Endothelial cell of umbilical vein (primary cell): ENCODE data around the gene PLXDC1. TPM values are rescaled to one million over a fixed set of nuclear protein-coding genes. Genes with fewer than 3 reads are reported as not detected.

ENCODE experiments used
- BruUV-seq: library from RNA; stranded (reverse); fragments of 400-500 nt; replicated peaks from 2 replicates; lab custom pipeline; 2021; lab: Mats Ljungman, UMichigan
- CTCF ChIA-PET: fragments of 300-600, 350-600 bp; sonication (Branson Sonifier 250); formaldehyde crosslinking; loops from one replicate; lab custom pipeline; 2021; ENCODE audit warnings: antibody characterized with exemption, inconsistent platforms; lab: Charles Lee
- POLR2A ChIA-PET: fragments of 300-600, 350-600 bp; sonication (Branson Sonifier 250); formaldehyde crosslinking; loops from one replicate; lab custom pipeline; 2021; ENCODE audit warnings: antibody characterized with exemption, inconsistent platforms; lab: Charles Lee
- DNase-seq: peaks from one replicate; pipeline ENCODE4 v3.0.0-alpha.2; 2011; ENCODE audit warnings: low read depth, low spot score
- FAIRE-seq: peaks from 2 replicates; lab custom pipeline; 2011; peaks lifted over from hg19 to GRCh38; lab: Jason Lieb, UNC
- H2AFZ ChIP-seq: 2 replicates; pipeline ENCODE4 v1.6.0; 2012; ENCODE audit warnings: low read depth, low read length, control low read depth, inconsistent platforms
- H3K27ac ChIP-seq: 2 replicates; pipeline ENCODE4 v1.5.1; 2011; ENCODE audit warnings: low read depth, mild to moderate bottlenecking, control low read depth, low read length, moderate library complexity; ENCODE audit not compliant: insufficient read depth
- H3K27me3 ChIP-seq, 2 experiments: 2 replicates each; pipeline versions ENCODE4 v1.6.0 to v1.6.1; 2011; ENCODE audit warnings: low read length in 2 of 2, mixed read lengths in 1 of 2; ENCODE audit not compliant: control insufficient read depth in 2 of 2, insufficient read depth in 2 of 2
- H3K36me3 ChIP-seq, 2 experiments: 2 replicates in 1 of 2; 3 replicates in 1 of 2; pipeline ENCODE4 v1.5.1; 2011; ENCODE audit warnings: low read length in 2 of 2, mild to moderate bottlenecking in 1 of 2, moderate library complexity in 1 of 2; ENCODE audit not compliant: control insufficient read depth in 2 of 2, insufficient read depth in 2 of 2; ENCODE audit errors: extremely low read depth in 1 of 2
- H3K4me1 ChIP-seq: 3 replicates; pipeline ENCODE4 v1.5.1; 2011; ENCODE audit warnings: mild to moderate bottlenecking, low read length; ENCODE audit not compliant: control insufficient read depth, insufficient read depth; ENCODE audit errors: extremely low read depth
- H3K4me2 ChIP-seq: 2 replicates; pipeline ENCODE4 v1.6.1; 2011; ENCODE audit warnings: low read length, control low read depth, mixed read lengths; ENCODE audit not compliant: insufficient read depth
- H3K4me3 ChIP-seq, 3 experiments: fragments of 200-600 bp in 1 of 3; sonication (generic), shearing (Covaris generic) in 1 of 3; replicated peaks in 1 of 3; 2 replicates each; pipeline ENCODE4 v1.5.1; 2011 to 2016; ENCODE audit warnings: control low read depth in 3 of 3, low read length in 3 of 3, mild to moderate bottlenecking in 2 of 3, inconsistent platforms in 1 of 3, low read depth in 1 of 3, moderate library complexity in 1 of 3; ENCODE audit not compliant: insufficient read depth in 1 of 3
- H3K79me2 ChIP-seq: 2 replicates; pipeline ENCODE4 v1.6.0; 2012; ENCODE audit warnings: low read length, inconsistent platforms; ENCODE audit not compliant: control insufficient read depth, insufficient read depth
- H3K9ac ChIP-seq: replicated peaks from 2 replicates; pipeline ENCODE3; 2011; ENCODE audit warnings: low read length, control low read depth; ENCODE audit not compliant: insufficient read depth; ENCODE audit errors: extremely low read depth
- H3K9me1 ChIP-seq: replicated peaks from 3 replicates; pipeline ENCODE4 v1.6.0; 2011; ENCODE audit warnings: mild to moderate bottlenecking, low read length; ENCODE audit not compliant: control insufficient read depth, insufficient read depth; ENCODE audit errors: extremely low read depth
- H3K9me3 ChIP-seq: replicated peaks from 2 replicates; pipeline ENCODE4 v1.5.1; 2012; ENCODE audit warnings: low read length, inconsistent platforms; ENCODE audit not compliant: control insufficient read depth, insufficient read depth
- H4K20me1 ChIP-seq: replicated peaks from 2 replicates; pipeline ENCODE3; 2011; ENCODE audit warnings: mild to moderate bottlenecking, low read length; ENCODE audit not compliant: control insufficient read depth, insufficient read depth; ENCODE audit errors: extremely low read depth
- CTCF ChIP-seq, 2 donors: IDR thresholded peaks; 1 replicate in 1 of 2; 2 replicates in 1 of 2; pipeline ENCODE4 v1.5.1; 2011; ENCODE audit warnings: low read length in 2 of 2, mild to moderate bottlenecking in 2 of 2, moderate library complexity in 2 of 2, control low read depth in 1 of 2, inconsistent platforms in 1 of 2, low read depth in 1 of 2; ENCODE audit not compliant: insufficient read depth in 1 of 2; ENCODE audit errors: extremely low read depth in 1 of 2
- EZH2 ChIP-seq: IDR thresholded peaks from 2 replicates; pipeline ENCODE4 v1.6.1; 2012; ENCODE audit warnings: borderline replicate concordance, low read depth, mild to moderate bottlenecking, moderate library complexity, low read length, inconsistent platforms; ENCODE audit not compliant: severe bottlenecking
- FOS ChIP-seq: IDR thresholded peaks from 2 replicates; pipeline ENCODE4 v1.6.1; 2011; ENCODE audit warnings: mild to moderate bottlenecking, low read length, moderate library complexity, borderline replicate concordance; ENCODE audit not compliant: insufficient read depth
- GATA2 ChIP-seq: IDR thresholded peaks from 2 replicates; pipeline ENCODE4 v1.7.0; 2011; ENCODE audit warnings: low read depth, mild to moderate bottlenecking, moderate library complexity, mixed read lengths, low read length; ENCODE audit not compliant: insufficient read length, insufficient read depth
- JUN ChIP-seq: IDR thresholded peaks from 2 replicates; pipeline ENCODE4 v1.6.1; 2011; ENCODE audit warnings: borderline replicate concordance, low read depth; ENCODE audit not compliant: insufficient read length, insufficient read depth
- MAX ChIP-seq: IDR thresholded peaks from 2 replicates; pipeline ENCODE4 v1.6.1; 2011; ENCODE audit not compliant: insufficient read depth, insufficient read length
- MYC ChIP-seq: IDR thresholded peaks from one replicate; pipeline ENCODE4 v1.6.1; 2011; ENCODE audit warnings: mild to moderate bottlenecking, low read depth, low read length
- POLR2A ChIP-seq: IDR thresholded peaks from 2 replicates; pipeline ENCODE4 v1.6.1; 2012; ENCODE audit warnings: low read depth, mild to moderate bottlenecking, control low read depth, low read length
- POLR2AphosphoS5 ChIP-seq: IDR thresholded peaks from 2 replicates; pipeline ENCODE4 v1.6.1; 2012; ENCODE audit warnings: low read depth, mild to moderate bottlenecking, control low read depth, low read length, moderate library complexity; ENCODE audit not compliant: insufficient read depth
- dilution Hi-C: fragments of 300-500 bp; cut with MboI; formaldehyde crosslinking; loops from one replicate; pipeline ENCODE4 v1.15.0; 2019; ENCODE audit warnings: low sequenced_read_pairs; ENCODE audit not compliant: extremely low pct_ligation_motif_present
- intact Hi-C: fragments of 100-400 bp; cut with micrococcal nuclease; formaldehyde crosslinking; loops from one replicate; pipeline ENCODE4 v1.10.0; 2022
- polyA plus RNA-seq, 4 experiments: library from polyadenylated mRNA; depleted of rRNA in 3 of 4; stranded (reverse) in 3 of 4; unstranded in 1 of 4; fragments of >200 nt; gene quantifications; 2 replicates each; pipeline versions ENCODE4 v1.2.1 to v1.2.3, GENCODE V29; 2011 to 2012; ENCODE audit warnings: missing spikeins in 1 of 4
- total RNA-seq: library from RNA; stranded (reverse); gene quantifications from 2 replicates; pipeline ENCODE4 v1.2.3, GENCODE V29; 2021

Gene PLXDC1
- total and polyA plus RNA-seq, 2 donors (not counting 3 experiments of a cell fraction or from before 2014, with no cell fraction given): 0.03 TPM; not detected in 1

DNA sequence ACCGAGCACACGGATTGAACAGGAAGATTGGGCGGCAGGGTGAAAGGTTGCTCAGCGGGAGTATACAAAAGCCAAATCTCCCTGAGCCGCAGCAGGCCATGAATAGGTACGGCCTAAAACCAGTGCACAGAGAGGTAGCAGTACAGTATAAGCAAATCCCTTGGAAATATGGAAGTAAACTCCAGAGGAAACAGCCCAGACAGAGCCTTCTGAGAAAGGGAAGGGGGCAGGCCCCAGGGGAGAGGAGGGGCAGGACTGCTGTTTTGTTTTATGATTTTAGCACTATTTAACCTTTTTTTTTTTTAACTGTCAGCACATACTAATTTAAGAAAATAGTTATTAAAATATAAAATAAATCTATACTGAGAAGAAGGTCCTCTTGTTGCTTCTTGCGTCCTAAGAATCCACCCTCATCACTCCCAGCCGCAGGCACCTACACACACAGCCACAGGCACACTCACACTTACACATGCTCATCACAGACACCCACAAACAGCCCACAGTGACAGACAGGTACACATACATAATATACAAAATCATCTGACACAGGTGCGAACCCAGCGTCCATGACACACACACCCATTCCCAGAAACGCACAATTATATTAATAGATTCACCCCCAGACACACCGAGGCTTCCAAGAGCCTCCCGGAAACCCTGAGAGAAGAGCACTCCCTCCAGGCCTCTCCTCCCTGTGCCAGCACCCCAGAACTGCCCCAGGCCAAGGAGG, 12.8 kb downstream of the PLXDC1 start:
- no peak overlapping the region for H3K9ac ChIP-seq
- dilution Hi-C loops (no loop called here), intact Hi-C loops (no loop called here)
- H3K9me1 ChIP-seq: no peaks in the 10 kb centered on the region
- H3K4me1 ChIP-seq: no peaks in the 10 kb centered on the region
- DNase-seq: no peak
- no TSS peak for BruUV-seq
- no peaks in the 10 kb centered on the region for H3K36me3 ChIP-seq
- no peaks in the 10 kb centered on the region for H3K9me3 ChIP-seq
- POLR2A ChIA-PET: no interaction called here
- peaks cover 5% of the 10 kb centered on the region in 2 experiments for H3K27me3 ChIP-seq
- H3K4me3 ChIP-seq: no peak overlapping the region
- no peaks in the 10 kb centered on the region for H3K79me2 ChIP-seq
- no peak overlapping the region for H2AFZ ChIP-seq
- H3K27ac ChIP-seq: no peak overlapping the region
- no peak overlapping the region for H3K4me2 ChIP-seq
- no peak for FAIRE-seq
- TF ChIP-seq POLR2AphosphoS5 (no peak), POLR2A (no peak), GATA2 (no peak), MYC (no peak), FOS (no peak), EZH2 (no peak), JUN (no peak), CTCF (IDR thresholded peaks at IDR 0.05; ENCODE audit: extremely low read depth in 1 of 2, insufficient read depth in 1 of 2, low read depth in 1 of 2, low read length in 2 of 2) (no peak), MAX (no peak)
- no peaks in the 10 kb centered on the region for H4K20me1 ChIP-seq
- CTCF ChIA-PET: no interaction called here
